Adrenal gland (tissue), 5 donors: Measurements from ENCODE around the gene SRRT.

Source experiments
- CTCF ChIP-seq, 6 experiments: fragments of 450-650 bp in 4 of 6; fragments of 200-600 bp in 2 of 6; sonication (generic) in 1 of 6; IDR thresholded peaks; 1 replicate in 5 of 6; 2 replicates in 1 of 6; pipeline versions ENCODE4 v1.5.1 to v1.8.0; 2016 to 2021; ENCODE audit warnings: antibody characterized with exemption in 6 of 6, mild to moderate bottlenecking in 2 of 6, moderate library complexity in 1 of 6
- POLR2A ChIP-seq, 2 donors: fragments of 450-650 bp; IDR thresholded peaks; one replicate each; pipeline ENCODE4 v1.6.1; 2017; ENCODE audit warnings: antibody characterized with exemption in 2 of 2, mild to moderate bottlenecking in 2 of 2, moderate library complexity in 1 of 2
- donor health status: DM: no; HTN: no; CAD: no.

GRCh38 chr7:100887516-100888290 is 12.8 kb downstream of the SRRT start:
- no peak for TF ChIP-seq CTCF (IDR thresholded peaks at IDR 0.05)
- TF ChIP-seq POLR2A (IDR thresholded peaks at IDR 0.05): no peak
